ENCODE measurements around the gene EEF1AKMT4.

Gene EEF1AKMT4
- total RNA-seq: 0.24 to 1.2 reads per million in 2 donors

DNA sequence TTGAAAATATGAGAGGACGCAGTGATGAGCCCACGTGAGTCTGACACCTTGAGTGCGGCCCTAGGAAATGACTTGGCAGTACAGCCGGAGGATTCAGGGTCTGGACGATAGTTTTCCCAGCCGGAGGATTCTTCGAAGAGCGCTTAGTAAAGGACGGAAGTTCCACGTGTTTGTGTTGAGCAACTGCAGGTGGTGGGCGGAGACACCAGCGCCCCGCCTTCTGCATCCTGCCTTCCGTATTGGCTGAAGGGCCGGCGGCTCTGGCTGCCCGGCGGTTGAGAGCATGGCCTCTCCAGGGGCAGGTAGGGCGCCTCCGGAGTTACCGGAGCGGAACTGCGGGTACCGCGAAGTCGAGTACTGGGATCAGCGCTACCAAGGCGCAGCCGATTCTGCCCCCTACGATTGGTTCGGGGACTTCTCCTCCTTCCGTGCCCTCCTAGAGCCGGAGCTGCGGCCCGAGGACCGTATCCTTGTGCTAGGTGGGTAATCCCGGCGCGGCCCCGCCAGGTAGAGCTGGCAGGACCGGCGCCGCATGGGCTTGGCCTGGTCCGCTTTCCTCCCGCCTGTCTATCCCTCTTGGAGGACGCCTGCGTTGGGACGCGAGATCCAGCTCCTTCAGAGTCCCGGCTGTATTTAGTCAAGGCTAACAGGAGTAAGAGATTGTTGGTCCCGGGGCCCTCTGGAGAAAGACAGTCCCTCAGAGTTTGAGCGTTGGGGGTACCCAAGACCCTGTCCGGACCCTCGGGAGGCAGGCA lies at the start of gene EEF1AKMT4:
Gene EEF1AKMT4 (plus strand): TSS at position 261 of the 755 bp plus-strand sequence. CDS start 23 bp downstream, at position 284.
- DNase-seq: peak; percentile 89

DNA sequence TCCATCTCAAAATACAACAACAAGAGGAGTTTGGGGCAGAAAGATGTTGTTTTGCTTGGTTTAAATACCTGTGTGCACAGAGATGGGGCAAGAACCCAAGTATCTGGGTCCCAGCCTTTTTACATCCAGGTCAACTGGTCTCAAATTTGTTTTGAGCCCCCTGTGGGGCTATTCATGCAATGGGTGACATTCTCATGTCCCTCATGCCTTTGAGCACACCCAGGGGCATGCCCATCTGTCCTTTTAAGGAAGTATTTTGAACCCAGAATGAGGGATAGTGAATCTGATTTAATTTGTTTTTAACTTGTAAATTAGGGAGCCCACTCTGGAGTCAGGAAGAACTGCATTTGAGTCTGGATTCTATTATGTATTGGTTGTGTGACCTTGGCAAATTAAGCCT lies 48.6 kb upstream of the EEF1AKMT4 start:
- DNase-seq: no peak

GRCh38 chr3:184203526-184203925 lies 45.9 kb upstream of the EEF1AKMT4 start:
- no peak for DNase-seq

DNA sequence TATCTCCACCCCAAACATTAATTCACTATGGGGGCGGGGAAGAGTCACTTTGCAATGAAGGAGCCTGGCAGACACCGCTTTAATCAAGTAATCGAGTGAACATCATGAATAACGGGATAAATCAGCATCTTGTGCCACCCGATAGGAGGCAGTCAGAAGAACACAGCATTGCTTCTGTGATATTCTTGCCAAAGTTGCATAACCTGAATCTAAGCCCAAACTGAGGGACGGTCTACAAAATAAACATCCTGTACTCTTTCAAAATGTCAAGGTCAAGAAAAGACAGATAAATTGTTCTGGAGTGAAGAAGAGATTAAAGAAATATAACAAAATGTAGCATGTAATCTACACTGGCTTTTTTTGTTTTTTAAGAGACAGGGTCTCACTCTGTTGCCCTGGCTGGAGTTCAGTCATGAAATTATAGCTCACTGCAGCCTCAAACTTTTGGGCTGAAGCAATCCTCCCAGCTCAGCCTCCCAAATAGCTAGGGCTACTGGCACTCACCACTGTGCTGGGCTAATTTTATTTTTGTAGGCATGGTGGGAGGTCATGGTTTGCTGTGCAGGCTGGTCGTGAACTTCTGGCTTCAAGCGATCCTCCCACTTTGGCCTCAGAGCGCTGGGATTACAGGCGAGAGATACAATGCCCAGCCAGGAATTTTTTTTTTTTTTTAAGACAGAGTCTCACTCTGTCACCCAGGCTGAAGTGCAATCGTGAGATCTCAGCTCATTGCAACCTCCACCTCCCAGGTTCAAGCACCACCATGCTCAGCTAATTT lies 40.1 kb upstream of the EEF1AKMT4 start:
- no peak for DNase-seq

- DNase-seq: no peak
Measured at GRCh38 chr3:184211297-184211696, 38.2 kb upstream of the EEF1AKMT4 start.

DNA sequence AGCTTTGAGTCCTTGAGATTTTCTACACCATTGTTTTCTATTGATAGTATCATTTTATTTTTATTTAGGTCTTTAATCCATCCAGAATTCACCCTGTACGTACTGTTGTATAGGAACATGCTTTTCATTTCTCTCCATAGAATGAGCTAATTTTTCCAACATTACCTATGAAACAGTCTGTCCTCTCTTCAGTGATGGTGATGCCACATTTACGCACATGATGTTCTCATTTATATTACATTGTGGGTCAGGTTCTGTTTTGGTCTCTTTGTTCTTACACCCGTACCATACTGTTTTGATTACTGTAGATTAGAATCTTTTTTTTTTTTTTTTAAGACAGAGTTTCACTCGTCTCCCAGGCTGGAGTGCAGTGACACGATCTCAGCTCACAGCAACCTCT lies 37.8 kb upstream of the EEF1AKMT4 start:
- no peak for DNase-seq

DNA sequence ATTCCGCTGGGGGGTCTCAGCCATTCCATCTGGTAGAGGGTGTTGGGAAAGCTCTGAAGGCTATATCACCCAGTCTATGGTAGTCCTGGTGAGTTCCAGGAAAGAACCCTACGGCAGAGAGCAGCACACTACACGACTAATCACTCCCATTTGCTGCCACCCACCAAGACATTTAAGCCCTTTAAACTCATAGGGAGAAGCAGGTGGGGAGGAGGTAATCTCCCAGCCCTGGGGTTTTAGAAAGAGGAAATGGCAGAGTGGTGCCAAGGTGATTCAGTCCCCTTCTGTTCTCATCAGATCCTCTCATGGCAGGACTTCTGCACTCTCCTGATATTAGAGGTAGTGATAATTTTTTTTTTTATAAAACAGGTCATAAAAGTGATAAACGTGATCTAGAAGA lies 30.7 kb upstream of the EEF1AKMT4 start:
- DNase-seq: no peak

DNA sequence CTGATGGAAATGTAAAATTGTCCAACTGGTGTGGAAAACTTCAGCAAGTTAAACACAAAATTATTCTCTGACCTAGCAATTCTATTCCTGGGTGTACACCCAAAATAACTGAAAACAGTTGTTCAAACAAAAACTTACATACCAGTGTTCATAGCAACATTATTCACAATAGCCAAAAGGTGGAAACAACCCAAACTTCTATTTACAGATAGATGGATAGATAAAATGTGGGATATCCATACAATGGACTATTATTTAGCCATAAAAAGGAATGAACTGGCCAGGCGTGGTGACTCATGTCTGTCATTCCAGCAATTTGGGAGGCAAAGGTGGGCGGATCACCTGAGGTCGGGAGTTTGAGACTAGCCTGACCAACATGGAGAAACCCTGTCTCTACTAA lies 27.0 kb upstream of the EEF1AKMT4 start:
- DNase-seq: no peak

- DNase-seq: no peak
Measured at GRCh38 chr3:184223946-184224345, 25.5 kb upstream of the EEF1AKMT4 start.

- peak; percentile 51 for DNase-seq
Measured at GRCh38 chr3:184227481-184227935, 22.0 kb upstream of the EEF1AKMT4 start.

DNA sequence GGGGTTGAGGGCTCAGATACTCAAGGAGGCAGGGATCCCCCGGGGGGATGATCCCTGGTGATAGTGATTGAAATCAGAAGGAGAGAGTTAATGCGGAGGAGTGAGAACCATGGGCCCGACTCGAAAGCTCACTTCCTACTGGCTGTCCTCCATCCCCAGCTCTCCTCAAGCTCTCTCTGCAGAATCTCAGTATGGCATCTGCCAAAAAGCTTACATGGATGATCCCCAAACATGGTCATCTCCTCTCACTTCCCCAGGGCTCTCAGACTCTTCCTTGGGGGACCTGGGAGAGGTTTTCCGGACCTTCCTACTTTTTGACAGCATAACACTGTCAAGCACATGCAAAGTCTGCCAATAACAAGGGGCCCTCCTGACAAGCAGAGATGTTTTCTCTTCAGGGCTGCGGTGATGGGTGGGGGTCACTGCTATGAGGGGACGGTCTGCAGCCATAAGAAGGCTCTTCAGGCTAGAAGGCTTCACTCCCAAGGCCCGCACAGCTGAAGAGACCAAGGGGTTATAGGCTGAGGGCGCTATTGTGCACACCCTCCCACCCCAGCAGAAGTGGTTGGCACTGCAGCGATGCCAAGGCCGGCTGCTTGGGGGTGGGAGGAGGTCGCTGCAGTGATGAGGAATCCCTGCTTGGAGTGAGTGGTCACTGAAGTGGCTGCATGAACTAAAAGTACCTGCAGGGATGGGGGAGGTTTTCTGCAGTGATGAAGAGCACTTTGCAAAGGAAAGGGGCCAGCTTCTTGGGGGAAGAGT lies 20.9 kb upstream of the EEF1AKMT4 start:
- no peak for DNase-seq

DNA sequence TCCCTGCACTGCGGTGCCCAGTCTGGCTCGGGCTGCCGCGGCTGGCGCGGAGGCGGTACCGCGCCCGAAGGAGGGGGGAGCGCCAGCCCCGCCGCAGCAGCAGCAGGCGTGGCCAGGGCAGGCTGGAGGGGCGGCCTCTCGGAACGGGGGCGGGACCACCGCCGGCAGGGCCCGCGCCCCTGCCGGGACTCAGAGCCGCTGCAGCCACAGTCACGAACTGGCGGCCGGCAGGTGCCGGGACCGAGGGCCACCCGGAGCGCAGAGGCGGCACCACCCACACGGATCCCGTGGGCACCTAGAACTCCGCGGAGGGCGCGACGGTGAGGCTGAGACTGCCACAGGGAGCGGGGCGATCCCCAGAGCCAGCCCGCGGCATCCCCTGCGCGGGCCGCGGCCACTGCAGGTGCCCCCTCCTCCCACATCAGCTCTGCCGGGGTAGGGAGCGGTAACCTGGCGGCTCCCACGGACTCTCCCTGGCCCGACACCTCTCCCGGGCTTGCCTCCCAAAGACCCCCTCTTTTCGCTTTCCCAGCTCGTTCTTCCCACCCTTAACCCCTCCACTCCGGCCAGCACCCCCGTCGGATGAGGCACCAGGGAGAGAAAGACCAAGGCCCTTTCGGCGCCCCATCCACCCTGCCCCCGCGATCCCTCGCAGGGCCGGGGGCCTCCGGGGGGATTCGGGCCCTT lies 19.9 kb upstream of the EEF1AKMT4 start, which contains the start of gene VWA5B2:
Gene VWA5B2 (plus strand): TSS at position 192 of the 687 bp plus-strand sequence. CDS start 944 bp downstream, outside the sequence.
- peak; percentile 63 for DNase-seq

DNA sequence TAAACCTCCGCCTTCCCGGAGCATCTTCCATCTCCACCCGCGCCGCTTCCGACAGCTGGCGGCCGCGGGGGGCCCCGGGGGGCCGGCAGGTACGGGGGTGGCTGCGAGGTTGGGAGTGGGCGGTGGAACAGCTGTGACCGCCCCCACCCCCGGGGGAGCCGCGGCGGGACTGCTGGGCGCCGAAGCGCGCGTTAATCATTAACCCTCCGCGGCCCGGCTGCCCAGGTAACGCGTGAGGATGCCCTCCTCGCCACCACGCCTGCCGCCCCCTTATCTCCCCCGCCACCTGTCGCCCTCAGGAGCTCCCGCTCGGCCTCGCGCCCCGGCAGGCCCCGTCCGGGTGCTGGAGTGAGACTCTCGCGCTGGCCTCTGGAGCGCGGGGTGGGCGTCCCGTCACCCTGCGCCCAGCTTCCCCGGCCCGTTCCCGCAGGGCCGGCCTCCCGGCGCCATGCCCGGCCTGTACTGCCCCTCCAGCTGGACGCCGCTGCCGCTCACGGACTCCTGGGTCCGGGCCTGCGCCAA lies 19.3 kb upstream of the EEF1AKMT4 start:
- no peak for DNase-seq

DNA sequence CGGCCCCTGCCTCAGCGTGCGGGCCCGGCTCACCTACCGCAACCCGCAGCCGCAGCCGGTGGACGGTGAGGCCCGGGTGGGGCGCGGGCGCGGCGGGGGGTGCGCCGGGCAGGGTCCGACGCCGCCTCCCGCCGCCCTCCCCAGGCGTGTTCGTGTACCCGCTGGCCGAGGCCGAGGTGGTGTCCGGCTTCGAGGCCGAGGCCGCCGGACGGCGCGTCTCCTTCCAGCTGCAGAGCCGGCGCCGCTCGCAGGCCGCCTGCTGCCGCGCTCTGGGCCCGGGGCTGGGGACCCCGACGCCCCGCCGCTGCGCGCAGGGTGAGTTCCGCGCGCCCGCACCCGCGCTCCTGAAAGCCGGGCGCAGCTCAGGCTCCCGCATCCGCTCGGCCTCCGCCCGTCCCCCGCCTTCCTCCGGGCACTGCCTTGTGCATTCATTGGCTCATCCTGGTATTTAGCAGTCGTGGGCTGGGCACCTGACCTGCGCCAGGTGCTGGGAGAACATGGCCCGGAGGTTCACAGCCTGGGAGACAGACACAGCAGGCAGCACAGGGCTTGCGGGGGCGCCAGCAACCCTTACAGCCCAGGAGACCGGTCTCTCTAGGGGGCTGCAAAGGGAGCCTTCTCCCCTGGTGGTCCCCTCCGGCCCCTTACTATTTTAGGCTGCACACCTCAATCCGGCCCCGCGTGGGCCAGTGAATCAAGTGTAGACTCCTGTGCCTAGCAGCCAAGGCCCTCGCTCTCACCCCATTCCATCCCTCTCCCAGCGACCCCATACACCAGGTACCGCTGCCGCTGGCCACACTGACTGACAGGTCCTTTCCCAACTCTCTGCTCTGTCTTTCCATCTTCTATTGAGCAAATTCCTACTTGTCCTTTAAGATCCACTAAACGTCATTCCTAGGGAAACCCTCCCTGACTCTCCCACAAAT lies 18.6 kb upstream of the EEF1AKMT4 start:
- DNase-seq: no peak

- no peak for DNase-seq
Measured at GRCh38 chr3:184231671-184232070, 17.8 kb upstream of the EEF1AKMT4 start.

DNA sequence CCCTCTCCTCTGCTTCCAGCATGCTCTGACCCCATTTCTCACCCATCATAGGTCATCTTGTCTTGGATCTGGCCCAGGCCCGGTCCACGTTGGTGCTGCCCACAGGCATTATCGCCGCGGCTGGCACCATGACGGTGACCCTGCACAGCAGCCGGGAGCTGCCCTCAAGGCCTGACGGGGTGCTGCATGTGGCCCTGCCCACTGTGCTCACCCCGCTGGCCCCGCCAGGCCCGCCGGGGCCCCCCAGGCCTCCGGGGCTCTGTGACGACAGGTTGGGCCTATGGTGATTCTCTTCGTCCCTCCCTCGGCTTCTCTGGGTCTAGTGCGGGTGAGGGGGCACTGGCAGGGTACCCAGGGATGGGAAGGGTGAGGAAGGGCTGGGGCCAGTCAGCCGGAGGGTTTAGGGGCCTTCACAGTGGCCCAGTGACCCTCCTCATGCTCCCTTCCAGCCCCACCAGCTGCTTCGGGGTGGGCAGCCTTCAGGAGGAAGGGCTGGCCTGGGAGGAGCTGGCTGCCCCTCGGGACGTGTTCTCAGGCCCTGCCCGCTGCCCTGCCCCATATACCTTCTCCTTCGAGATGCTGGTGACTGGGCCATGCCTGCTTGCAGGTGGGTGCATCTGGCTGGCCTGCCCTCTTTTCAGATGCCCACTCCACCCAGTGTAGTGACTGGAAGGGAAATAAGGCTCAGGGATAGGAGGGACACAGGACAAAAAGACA lies 16.2 kb upstream of the EEF1AKMT4 start:
- no peak for DNase-seq

DNA sequence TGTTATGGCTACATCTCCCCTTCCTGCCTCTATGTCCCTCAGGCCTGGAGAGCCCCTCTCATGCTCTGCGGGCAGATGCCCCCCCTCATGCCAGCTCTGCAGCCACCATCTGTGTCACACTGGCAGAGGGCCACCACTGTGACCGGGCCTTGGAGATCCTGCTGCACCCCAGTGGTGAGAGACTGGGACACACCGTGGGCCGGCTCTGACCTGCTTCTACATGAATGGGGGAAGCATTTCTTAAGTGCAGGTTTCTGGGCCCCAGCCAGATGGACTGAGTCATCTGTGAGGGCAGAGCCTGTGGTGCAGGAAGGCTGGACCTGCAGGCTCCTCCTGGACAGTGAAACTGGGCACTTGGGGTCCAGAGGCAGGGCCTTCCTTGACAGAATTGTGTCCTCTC lies 15.2 kb upstream of the EEF1AKMT4 start:
- DNase-seq: no peak

GRCh38 chr3:184234671-184235380 lies 14.6 kb upstream of the EEF1AKMT4 start:
- no peak for DNase-seq

GRCh38 chr3:184235381-184236032 lies 14.0 kb upstream of the EEF1AKMT4 start:
- no peak for DNase-seq

All from T-helper 9 cell (primary cell).